HG02885 (cell line): ENCODE results near the gene PCCA.
"Not testable (repeated sequence)": the region's sequence is repeated elsewhere in the genome, so short reads cannot be mapped to it uniquely, and the experiment has no call there.

ENCODE experiments used
- ATAC-seq: cut with Tn5 transposase; IDR thresholded peaks from one replicate; pipeline ENCODE4 v1.9.1; 2021; ENCODE audit warnings: mild to moderate bottlenecking; ENCODE audit not compliant: unreplicated experiment, poor library complexity

The PCCA gene

GRCh38 chr13:100131863-100132574, 43.1 kb downstream of the PCCA start:
- peak; percentile 37 for ATAC-seq

DNA sequence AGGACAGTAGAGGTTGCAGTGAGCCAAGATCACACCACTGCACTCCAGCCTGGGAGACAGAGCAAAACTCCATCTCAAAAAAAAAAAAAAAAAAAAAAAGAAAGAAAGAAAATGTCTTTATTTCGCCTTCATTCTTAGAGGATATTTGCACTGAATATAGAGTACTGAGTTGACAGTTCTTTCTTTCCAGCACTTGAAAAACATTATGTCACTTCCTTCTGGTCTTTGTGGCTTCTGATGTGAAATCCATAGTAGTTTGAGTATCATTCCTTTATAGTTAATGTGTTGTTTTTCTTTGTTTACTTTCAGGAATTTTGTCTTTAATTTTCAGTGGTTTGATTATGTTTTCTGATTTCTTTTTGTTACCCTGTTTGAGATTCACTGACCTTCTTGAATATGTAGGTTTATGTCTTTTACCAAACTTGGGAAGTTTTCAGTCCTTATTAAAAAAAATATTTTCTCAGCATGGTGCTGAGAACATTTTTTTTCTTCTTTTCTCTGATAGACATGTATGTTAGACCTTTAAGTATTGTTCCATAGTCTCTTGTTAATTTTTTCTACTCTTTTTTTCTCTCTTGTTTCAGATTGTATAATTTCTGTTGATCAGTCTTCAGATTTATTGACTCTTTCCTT, 50.1 kb downstream of the PCCA start:
- no peak for ATAC-seq

DNA sequence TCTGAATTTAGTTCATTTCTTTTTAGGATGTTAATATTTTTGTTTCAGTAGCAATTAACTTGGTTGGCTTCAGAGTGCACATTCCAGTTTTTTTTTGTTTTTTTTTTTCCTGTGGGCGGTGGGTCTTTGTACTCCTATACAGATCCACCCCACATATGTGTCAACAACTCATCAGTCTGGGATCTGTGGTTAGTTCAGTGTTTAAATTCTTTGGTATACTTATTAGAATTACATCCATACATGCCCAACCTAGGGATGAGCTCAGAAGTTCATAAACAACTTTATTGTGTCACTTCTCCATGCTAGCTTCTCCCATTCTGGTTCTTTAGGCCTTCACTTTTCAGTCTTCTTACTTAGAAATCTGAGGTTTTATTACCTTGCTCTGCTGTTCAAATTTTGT, 50.9 kb downstream of the PCCA start:
- no peak for ATAC-seq

- no peak for ATAC-seq
Measured at GRCh38 chr13:100140441-100140840, 51.5 kb downstream of the PCCA start.

DNA sequence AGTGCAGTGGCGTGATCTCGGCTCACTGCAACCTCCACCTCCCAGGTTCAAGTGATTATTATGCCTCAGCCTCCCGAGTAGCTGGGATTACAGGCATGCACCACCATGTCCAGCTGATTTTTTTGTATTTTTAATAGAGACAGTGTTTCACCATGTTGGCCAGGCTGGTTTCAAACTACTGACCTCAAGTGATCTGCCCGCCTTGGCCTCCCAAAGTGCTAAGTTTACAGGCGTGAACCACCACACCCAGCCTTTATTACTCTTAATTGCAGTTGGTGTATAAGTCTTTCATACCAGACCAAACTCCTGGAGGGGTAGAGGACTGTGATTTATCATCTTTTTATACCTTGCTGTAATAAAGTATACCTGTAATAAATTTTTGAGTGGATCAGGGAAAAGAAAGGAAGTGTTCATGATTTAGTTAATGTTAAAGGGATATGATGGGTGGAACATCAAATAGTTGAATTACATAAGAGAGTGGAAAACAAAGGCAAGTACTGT, 52.6 kb downstream of the PCCA start:
- not testable (repeated sequence) for ATAC-seq

- no peak for ATAC-seq
Measured at GRCh38 chr13:100146534-100146933, 57.6 kb downstream of the PCCA start.

- no peak for ATAC-seq
Measured at GRCh38 chr13:100147825-100148224, 58.9 kb downstream of the PCCA start.

GRCh38 chr13:100148422-100148821, 59.5 kb downstream of the PCCA start:
- ATAC-seq: no peak

DNA sequence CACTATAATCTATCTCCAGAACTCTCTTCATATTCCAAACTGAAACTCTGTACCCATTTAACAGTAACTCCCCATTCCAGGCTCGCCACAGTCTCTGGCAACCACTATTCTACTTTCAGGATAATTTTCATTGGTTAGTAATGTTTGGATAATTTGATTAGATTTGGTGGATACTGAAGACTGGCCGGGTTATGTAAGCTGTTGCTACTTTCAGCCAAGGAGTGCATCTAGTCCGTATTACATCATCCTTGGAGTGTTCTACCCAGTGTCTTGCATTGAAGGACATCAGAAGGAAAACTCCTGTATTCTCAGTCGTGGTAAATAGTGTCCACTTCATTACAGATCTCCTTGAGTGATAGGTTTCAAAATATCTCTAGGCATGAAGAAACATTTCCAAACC, 60.5 kb downstream of the PCCA start:
- no peak for ATAC-seq

DNA sequence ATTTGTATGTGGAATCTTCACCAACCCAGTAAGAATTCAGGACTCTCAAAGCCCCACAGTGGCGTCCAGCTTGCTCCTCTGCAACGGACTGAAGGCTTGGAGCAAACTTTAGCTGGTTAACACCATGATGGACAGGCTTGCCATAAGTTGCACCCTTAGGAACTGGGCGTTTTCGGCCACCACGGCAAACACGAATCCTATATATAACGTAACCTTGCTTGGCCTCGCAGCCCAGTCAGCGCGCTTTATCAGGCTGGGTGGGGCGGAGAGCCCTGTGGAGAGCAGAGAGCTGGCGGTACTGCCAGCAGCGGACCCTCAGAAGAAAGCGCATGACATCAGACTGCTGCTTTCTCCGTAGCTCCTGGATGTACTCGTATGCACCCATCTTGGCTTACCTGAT, 61.8 kb downstream of the PCCA start:
- not testable (repeated sequence) for ATAC-seq

DNA sequence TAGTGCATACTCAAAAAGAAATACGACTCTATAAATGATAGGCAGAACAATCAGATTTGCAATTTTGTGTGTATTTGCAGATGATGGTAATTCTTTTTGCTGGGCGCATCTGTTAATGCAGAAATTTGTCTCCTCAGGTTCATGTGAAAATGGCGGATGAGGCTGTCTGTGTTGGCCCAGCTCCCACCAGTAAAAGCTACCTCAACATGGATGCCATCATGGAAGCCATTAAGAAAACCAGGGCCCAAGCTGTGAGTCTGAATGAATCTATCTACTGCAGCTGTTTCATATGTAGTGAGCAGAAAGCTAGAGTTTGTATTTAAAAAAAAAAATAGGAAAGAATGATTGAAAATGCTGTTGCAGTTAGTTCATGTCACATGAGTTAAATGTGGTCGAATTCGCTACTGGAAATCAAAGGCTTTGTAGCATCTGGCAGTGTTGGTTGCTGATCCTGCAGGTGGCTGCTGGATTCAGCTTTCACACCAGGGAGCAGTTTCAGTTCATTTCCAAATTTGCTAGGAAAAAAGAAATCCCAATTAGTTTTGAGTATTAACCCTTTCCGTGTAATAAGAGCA, 66.0 kb downstream of the PCCA start:
- ATAC-seq: no peak

DNA sequence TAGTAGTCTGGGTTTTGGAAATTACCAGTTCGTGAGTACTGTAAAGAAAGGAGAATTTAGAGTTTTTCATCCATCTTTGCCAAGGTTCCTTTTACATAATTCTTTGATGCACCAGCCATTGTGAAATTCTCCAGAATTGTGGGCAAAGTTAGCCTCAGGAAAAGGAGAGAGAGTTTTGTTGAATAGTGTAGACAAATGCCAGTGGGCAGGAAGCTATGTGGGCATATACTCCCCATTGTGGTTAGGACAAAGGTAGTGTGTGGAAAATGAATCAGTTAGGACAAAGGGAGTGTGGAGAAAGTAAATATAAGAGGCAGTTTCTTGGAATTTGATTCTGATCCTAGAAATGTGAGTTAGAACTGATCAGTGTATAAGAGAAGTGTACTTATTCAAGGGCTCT, 67.9 kb downstream of the PCCA start:
- no peak for ATAC-seq

GRCh38 chr13:100158569-100158968, 69.7 kb downstream of the PCCA start:
- ATAC-seq: no peak

GRCh38 chr13:100159584-100159983, 70.7 kb downstream of the PCCA start:
- no peak for ATAC-seq

- ATAC-seq: no peak
Measured at GRCh38 chr13:100160450-100160849, 71.6 kb downstream of the PCCA start.

- ATAC-seq: no peak
Measured at GRCh38 chr13:100163375-100163774, 74.5 kb downstream of the PCCA start.

GRCh38 chr13:100173203-100173602, 84.3 kb downstream of the PCCA start:
- no peak for ATAC-seq

DNA sequence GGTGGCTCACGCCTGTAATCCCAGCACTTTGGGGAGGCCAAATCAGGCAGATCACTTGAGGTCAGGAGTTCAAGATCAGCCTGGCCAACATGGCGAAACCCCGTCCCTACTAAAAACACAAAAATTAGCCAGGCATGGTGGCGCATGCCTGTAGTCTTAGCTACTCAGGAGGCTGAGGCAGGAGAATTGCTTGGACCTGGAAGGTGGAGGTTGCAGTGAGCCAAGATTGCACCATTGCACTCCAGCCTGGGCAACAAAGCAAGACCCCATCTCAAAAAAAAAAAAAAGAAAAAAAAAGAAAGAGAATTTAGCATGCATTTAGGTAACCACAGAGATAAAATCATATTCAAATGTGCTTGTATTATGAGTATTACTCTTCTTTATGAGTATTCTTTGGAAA, 85.6 kb downstream of the PCCA start:
- not testable (repeated sequence) for ATAC-seq

- ATAC-seq: no peak
Measured at GRCh38 chr13:100175078-100175802, 86.3 kb downstream of the PCCA start.

GRCh38 chr13:100175803-100176182, 86.9 kb downstream of the PCCA start:
- ATAC-seq: no peak

- no peak for ATAC-seq
Measured at GRCh38 chr13:100176801-100177400, 88.0 kb downstream of the PCCA start.
